GM19043 (cell line): Measurements from ENCODE around the gene FXR2.
A peak's percentile ranks its signal among the peaks of the same experiment; 100 is the strongest.

ENCODE experiments used
- ATAC-seq: cut with Tn5 transposase; IDR thresholded peaks from one replicate; pipeline ENCODE4 v1.9.1; 2021; ENCODE audit warnings: low read depth; ENCODE audit not compliant: unreplicated experiment

Gene FXR2

DNA sequence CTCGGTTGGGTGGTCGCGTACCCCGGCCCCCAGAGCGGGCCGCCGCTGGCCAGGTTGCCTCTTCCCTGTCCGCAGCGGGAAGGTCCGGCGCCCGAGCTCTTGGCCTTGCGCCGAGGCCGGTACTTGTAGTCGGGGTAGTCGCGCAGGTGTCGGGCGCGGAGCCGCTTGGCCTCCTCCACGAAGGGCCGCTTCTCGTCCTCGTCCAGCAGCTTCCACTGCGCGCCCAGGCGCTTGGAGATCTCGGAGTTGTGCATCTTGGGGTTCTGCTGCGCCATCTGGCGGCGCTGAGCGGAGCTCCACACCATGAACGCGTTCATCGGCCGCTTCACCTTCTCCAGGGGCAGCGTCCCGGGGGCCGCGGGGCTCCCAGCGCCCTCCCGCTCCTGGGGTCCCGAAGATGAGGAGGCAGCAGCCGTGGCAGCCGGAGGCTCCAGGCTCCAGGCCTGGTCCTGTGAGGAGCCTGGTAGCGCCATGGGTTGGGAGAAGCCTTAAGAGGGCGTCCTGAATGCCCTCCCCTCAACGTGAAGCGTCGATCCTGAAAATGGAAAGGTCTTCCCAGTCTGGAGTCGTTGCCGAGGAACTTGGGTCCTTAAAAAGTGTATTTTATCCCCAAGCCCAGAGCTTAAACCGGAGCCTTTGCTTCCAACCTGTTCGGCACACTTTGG is 25.4 kb downstream of the FXR2 start:
- ATAC-seq = no peak

GRCh38 chr17:7588553-7589203 is 26.0 kb downstream of the FXR2 start:
- no peak for ATAC-seq

GRCh38 chr17:7587420-7588151 is 27.1 kb downstream of the FXR2 start:
- no peak for ATAC-seq

DNA sequence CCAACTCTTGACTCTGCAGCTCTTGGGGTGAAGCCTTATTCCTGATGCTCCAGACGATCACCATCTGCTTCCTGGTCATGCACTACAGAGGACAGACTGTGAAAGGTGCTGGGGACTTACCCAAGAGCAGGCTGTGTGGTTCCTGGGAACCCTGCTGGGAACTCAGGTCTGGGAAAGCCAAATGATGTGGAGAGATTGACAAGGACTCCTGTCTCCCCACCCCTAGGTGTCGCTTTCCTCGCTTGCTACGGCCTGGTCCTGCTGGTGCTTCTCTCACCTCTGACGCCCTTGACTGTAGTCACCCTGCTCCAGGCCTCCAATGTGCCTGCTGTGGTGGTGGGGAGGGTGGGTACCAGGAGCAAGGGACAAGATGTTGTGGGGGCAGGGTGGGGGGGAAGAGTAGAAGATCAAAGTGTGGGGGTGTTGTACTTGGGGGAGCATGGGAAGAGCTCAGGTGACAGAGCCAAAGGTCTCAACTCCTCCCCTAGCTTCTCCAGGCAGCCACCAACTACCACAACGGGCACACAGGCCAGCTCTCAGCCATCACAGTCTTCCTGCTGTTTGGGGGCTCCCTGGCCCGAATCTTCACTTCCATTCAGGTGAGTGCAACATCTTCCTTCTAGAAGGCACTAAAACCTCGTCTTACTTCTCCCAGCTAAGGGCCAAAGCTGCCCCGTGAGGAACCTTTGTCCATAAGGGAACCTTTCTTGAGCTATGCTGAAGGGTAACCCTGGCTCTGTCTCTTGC is 27.9 kb downstream of the FXR2 start:
- ATAC-seq = no peak

DNA sequence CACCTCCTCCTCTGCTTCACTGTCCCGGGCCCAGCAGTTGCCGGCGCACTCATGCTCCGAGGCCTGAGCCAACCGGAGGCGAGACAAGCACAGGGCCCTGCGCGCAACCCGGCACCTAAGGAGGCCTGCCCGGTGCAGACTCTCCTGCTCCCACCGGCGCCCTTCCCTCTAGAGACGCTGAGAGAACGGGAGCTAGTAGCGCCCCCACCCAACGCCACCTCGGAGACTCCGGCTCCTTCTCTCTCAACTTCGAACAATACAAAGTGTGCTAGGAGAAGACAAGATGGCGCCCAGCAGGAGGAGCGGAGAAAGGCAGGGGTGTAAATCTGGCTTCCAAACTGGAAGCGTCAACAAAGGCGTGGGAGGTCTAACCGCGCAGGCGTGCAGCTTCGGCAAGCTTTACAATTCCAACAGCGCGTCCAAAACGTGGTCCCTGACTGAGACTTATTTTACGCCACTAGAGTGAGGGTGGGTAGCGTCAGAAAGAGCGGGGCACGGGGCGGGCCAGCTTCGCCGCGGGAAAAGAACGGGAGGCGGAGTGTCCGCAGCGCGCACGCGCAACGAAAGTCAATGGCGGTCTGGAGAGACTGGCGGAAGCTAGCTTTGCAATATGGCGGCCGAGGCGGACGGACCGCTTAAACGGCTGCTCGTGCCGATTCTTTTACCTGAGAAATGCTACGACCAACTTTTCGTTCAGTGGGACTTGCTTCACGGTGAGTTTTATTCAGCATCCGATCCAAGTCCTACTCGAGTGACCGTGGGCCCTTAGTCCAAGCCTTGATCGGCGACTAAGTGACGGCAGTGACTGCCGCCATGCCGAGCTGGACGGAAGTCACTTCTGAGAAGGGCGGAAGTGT is 31.2 kb downstream of the FXR2 start, which contains the start of gene MPDU1:
Gene MPDU1, plus strand, starts transcription at position 600 of the 857 bp plus-strand sequence. Its CDS starts 11 bp downstream, at position 611.
- ATAC-seq = peak; percentile 54

DNA sequence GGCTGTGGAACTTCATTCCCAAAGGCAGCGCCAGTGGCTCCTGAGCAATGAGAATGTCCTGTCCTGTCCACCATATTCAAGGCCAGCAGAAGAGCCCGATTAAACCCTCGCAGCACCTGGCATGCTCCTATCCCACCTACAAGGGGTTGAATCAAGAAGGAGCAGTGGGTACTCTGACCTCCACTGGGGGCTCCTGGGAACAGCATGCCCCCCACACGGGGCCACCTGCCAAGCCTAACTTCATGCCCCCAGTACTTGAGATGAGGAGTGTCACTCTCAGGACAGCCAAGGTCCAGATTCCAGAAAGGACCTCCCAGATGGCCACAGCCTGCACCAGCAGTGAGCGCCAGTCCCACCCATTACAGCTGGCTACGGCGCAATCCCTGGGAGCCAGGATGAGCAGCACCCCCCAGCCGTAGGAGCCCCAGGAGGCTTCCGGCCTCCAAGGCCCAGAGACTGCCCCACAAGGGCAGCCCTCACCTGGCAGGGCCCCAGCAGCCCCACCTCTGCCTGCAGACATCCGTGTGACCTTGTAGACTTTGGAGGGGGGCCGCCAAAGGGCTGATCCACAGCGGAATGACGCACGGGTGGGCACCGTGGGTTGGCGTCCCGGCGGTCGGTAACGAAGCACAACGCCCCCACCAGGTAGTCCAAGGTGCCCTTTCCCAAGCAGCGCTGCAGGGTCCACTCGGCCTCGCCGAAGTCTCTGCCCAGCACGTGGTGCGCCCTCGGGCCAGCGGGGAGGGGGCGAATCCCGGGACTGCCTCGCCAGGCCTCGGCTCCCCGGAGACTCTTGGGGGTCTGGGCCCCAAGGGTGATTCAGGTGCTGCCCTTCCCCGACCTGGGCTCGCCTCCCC is 32.1 kb downstream of the FXR2 start:
- no peak for ATAC-seq

DNA sequence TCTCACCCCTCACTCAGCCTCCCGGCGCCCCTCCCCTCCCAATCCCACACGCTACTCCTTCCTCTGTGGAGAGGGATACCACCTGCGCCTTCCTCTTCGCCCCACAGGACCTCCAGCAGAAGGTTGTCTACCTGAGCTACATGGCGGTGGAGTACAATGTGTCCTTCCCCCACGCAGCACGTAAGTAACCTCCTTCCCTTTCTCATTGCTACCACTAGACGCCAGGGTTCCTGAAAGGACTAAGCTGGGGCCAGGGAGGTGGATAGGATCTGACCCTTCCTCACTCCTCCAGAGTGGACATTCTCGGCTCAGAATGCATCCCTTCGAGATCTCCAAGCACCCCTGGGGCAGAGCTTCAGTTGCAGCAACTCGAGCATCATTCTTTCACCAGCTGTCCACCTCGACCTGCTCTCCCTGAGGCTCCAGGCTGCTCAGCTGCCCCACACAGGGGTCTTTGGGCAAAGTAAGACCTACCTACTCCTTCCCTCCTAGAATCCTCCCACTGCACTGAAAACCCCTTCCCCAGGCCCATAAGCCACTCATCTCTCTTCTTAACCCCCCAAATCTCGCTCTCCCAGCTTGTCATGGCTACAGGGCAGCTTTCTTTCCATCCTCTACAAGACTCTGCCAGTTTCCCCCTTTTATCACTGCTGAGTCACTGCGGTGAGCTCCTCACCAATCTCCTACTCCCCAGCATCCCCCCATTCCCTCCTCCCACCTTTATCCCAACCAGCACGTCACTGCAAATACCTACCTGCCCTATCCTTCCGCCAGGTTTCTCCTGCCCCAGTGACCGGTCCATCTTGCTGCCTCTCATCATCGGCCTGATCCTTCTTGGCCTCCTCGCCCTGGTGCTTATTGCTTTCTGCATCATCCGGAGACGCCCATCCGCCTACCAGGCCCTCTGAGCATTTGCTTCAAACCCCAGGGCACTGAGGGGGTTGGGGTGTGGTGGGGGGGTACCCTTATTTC is 33.8 kb downstream of the FXR2 start:
- ATAC-seq = no peak

DNA sequence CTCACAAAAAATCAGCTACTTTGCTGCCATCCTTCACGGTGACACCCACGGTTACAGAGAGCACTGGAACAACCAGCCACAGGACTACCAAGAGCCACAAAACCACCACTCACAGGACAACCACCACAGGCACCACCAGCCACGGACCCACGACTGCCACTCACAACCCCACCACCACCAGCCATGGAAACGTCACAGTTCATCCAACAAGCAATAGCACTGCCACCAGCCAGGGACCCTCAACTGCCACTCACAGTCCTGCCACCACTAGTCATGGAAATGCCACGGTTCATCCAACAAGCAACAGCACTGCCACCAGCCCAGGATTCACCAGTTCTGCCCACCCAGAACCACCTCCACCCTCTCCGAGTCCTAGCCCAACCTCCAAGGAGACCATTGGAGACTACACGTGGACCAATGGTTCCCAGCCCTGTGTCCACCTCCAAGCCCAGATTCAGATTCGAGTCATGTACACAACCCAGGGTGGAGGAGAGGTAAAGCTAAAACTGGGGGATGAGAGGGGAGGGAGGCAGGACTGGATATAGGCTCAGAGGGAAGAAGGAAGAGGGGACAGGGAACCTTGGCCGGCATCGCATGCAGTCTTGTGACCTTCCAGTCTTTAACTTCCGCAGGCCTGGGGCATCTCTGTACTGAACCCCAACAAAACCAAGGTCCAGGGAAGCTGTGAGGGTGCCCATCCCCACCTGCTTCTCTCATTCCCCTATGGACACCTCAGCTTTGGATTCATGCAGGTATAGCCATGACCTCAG is 34.7 kb downstream of the FXR2 start:
- no peak for ATAC-seq

- ATAC-seq = no peak
Measured at GRCh38 chr17:7579001-7579833, 35.5 kb downstream of the FXR2 start, which contains the start of gene CD68. Gene CD68 (plus strand): TSS chr17:7579638. CDS start chr17:7579678, 40 bp downstream.

DNA sequence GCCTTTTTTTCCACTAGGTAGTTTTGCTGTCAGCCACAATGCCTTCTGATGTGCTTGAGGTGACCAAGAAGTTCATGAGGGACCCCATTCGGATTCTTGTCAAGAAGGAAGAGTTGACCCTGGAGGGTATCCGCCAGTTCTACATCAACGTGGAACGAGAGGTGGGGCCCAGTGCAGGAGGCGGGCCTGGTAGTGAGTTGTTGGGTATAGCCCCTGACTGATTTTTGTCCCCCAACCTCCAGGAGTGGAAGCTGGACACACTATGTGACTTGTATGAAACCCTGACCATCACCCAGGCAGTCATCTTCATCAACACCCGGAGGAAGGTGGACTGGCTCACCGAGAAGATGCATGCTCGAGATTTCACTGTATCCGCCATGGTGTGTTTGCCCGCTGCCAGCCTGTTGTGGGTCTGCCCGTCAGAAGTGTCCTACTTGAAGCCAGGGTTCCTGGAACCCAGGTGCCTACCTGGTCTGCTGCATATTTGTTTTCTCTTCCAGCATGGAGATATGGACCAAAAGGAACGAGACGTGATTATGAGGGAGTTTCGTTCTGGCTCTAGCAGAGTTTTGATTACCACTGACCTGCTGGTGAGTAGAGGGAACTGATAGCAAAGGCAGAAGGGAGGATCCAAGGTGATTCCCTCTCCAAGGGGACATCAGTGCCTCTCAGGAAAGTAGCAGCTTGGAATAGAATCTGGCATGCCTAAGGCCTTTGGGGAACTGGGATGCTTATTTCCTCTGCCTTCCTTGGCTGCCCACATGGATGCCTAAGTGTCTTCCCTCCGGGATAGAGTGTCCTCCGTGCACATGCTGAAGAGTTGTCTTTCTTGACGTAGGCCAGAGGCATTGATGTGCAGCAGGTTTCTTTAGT is 37.1 kb downstream of the FXR2 start:
- no peak for ATAC-seq

DNA sequence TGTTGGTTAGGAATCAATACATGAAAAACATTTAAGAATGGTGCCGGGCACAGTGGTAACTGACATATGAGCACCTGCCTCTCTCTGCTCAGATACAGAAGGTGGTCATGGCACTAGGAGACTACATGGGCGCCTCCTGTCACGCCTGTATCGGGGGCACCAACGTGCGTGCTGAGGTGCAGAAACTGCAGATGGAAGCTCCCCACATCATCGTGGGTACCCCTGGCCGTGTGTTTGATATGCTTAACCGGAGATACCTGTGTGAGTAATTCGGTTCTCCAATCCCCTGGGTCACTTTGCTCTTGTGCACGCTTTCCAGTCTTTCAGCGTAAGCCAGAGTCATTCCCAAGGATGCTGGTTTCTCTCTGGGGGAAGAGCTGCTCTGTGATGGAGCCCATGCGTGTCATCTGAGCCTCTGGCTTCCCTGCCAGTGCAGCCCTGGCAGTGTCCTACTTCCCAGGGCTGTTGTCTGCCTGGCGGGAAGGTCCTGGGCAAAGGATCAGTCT is 38.2 kb downstream of the FXR2 start:
- no peak for ATAC-seq

DNA sequence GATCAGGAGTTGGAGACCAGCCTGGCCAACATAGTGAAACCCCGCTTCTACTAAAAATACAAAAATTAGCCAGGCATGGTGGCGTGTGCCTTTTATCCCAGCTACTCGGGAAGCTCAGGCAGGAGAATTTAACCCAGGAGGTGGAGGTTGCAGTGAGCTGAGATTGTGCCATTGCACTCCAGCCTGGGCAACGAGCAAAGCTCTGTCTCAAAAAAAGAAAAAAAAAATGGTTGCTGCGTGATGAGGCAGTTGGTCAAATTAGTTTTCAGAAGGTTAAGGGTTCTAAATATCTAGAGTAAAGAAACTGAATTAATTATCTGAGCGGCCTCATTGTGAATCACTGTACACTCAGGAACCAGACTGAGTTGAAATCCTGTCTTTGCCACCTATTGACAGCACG is 38.7 kb downstream of the FXR2 start:
- no peak for ATAC-seq

- no peak for ATAC-seq
Measured at GRCh38 chr17:7575481-7575883, 39.2 kb downstream of the FXR2 start.

GRCh38 chr17:7574176-7574953 is 40.3 kb downstream of the FXR2 start:
- no peak for ATAC-seq
